ENCODE measurements around the gene JMJD1C.

JMJD1C gene

DNA sequence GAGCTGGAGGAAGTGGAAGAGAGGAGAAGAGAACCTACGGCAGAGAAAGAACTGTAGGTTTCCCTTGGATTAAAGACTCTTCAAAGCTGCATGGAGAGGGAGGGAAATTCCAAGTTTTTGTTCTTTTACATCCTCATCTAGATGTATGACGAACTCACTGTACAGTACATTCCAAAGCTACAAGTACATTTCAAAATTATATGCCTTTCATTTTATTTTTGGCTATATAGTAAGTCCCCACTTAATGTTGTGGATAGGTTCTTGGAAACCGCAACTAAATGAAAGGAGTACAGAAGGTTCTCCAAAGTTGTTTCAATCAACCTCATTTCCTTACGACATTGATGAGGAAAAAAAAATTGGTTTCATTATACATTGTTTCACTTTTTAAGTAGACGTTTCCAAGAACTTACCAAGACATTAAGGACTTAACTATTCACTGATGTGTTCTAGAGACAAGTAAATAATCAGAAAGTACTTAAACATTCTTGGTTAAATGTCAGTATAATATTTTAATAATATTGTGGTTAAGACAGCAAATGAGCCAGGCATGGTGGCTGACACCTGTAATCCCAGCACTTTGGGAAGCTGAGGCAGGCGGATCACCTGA is 16.1 kb upstream of the JMJD1C start:
- DNase-seq (ENCODE audit: low read depth): no peak

DNA sequence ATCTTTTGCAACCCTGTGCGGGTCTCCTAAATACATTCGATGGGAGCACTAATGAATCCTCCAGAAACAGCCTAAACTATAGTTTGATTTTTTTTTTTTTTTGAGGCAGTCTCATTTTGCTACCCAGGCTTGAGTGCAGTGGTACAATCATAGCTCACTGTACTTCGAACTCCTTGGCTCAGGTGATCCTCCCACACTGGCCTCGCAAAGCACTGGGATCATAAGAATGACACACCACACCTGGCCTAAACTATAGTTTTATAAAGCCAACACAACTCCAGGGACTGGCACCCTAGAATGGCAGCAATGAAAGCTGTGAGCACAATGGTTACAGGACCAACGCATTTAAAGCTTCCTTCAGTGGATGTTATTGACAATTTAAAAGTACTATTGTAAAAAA is 14.5 kb upstream of the JMJD1C start:
- no peak for DNase-seq (ENCODE audit: low read depth)

DNA sequence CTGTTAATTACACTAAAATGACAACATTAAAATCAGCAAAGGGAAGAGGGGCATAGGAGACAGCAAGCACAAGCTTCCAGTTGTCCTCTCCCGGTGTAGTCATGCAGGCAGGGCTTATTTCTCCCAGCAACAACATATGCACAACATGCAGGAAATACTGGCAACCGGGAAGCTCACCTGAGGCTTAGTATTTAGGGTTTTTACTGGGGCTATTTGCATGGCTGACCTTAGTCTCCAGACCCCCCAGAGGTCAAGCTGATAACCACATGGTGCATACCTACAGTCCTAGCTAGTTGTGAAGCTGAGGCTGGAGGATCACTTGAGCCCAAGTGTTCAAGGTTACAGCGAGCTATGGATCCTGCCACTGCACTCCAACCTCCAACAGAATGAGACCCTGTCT is 12.8 kb upstream of the JMJD1C start:
- no peak for DNase-seq (ENCODE audit: low read depth)

DNA sequence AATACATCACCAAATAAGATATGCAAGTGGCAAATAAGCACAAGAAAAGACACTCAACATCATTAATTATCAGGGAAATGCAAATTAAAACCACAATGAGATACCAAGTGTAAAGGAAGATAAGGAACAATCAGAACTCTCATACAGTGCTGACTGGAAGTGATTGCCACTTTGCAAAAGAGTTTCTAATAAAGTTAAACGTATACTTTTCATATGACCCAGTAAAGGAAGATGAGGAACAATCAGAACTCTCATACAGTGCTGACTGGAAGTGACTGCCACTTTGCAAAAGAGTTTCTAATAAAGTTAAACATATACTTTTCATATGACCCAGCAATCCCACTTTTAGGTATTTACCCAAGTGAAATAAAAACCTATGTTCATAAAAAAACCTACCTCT is 12.2 kb upstream of the JMJD1C start:
- no peak for DNase-seq (ENCODE audit: low read depth)

DNA sequence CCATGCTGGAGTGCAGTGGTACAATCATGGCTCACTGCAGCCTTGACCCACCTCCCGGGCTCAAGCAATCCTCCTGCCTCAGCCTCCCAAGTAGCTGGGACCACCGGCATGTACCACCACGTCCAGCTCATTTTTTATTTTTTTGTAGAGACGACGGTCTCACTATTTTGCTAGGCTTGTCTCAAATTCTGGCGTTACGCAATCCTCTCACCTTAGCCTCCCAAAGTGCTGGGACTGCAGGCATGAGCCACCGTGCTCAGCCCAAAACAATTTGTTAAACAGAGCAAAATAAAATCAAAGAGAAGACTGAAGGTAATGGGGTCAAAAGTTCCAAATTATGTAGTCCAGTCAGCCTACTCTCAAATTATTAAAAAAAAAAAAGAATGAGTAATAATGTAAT is 8.7 kb upstream of the JMJD1C start:
- no peak for DNase-seq (ENCODE audit: low read depth)

DNA sequence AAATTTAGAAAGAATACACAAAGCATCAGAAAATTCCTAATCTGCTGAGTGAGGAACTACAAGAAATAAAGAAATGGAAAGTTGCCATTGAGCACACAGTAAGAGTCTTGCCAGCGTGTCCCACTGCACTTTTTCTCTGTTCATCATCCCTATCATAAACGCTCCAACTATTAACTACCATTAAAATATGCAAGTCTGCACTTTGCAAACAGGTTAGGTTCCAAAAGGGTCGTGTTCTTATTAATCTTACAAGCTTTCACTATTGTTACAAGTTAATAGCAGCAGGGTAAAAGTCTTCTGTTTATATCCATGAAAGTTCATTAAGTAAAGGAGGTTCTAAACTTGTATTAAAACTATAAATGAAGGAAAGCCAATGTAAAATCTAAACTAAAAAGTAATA is 5.2 kb upstream of the JMJD1C start:
- DNase-seq (ENCODE audit: low read depth): no peak

DNA sequence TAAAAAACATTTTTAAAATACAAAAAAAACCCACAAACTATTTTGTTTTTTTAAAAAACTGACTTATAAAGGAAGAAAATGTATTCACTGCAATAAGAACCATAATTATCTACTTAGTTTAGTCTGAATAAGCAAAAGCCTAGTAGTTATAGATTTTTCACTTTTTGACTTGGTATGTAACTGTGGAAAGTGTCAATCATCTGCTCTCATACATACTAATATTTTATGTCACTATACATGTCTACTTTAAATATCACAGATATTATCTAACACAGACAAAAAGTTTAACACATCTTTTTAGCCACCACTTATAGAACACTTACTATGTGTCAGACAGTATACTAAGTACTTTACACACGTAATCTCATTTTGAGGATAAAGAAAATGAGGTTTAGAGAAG is 3.2 kb upstream of the JMJD1C start:
- no peak for DNase-seq (ENCODE audit: low read depth)

DNA sequence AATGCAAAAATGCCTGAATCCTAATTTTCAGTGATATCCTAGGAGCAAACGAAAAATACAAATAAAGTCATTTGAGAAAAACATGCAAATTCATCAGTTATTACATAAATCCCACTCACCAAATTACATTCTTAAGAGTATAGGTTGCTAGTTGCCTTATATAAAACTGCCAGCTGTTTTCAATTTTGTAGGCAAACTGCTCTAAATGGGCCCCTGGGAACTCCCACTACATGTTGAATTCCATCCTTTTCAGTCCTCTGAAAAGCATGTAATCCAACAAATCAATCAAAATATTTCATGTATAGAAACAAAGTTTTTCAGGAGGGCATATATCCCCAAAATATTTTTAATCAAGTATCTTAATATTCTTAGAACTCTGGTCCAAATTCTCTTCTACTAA is 2.1 kb upstream of the JMJD1C start:
- DNase-seq (ENCODE audit: low read depth): peak; percentile 37

DNA sequence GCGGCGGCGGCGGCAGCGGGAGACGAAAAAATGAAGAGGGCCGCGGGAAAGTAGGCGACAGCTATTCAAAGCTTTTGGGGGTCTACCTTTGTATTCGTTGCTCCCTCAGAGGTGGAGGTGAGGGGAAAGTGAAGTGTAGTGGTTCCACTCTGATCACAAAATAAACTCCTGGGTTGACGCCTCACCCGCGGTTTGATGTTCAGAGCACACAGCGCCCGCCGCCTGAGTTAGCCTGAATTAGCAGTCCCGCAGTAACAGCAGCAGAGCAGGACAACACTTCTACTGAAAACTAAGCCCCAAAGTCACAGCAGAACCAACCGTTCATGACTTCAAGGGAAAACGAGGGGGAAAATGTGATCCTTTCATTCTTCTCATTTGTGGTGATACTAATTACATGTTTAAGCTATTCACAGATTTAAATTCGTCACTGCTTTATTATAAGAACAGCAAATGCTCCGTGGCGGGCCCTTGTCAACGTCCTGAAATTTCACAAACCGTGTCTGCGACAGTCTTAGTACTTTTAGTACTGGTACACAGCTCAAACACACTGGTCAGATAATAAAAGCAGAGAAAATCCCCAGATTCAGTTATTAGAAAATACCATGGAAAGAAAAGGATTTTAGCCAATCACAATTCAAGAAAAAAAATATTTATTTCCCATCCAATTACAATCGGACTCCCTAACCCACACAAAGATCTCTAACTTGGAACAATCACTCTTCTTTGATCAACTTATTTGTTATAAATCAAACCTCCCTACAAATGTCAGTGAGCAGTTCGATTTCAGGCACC is 563 bp upstream of the JMJD1C start:
- peak; percentile 55 for DNase-seq (ENCODE audit: low read depth)

DNA sequence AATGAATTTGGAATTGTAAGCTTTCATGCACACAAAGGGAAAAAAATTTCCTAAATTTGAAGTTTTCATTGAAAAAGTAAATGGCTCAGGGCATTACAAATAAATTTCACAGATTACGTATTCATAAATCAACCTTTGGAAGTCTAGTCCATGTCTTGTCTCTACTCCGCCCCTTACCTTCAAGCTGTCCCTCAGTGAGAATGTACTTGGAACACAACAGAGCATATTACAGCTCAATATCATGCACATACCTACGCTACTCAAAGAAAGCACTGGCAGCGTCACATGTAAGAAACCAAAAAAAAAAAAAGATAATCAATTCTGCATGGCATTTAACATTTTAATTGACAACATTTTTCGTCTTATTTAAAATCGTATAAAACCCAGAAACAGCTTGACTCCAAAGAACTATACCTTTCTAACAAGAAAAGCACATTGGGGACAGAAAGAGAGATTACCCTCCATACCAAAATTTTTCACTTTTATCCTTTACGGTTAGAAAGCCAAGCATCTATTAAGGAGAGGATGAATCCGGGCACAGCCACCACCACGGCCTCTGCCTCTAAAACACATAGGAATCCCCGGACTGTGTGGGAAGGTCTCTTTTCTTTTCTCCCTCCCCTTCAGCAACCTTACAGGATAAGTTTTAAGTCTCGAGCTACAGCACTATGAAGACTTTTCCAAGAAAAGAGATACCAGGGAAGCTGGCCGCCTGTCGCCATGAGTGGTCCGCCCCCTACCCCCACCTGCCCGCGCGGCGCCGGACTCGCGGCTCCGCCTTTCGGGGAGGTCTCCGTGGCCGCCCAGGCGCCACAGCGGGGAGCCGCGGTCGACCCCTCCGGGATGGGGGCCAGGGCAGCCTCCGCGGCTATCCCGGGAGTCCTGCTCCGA is 1.1 kb downstream of the JMJD1C start:
- peak; percentile 18 for DNase-seq (ENCODE audit: low read depth)

DNA sequence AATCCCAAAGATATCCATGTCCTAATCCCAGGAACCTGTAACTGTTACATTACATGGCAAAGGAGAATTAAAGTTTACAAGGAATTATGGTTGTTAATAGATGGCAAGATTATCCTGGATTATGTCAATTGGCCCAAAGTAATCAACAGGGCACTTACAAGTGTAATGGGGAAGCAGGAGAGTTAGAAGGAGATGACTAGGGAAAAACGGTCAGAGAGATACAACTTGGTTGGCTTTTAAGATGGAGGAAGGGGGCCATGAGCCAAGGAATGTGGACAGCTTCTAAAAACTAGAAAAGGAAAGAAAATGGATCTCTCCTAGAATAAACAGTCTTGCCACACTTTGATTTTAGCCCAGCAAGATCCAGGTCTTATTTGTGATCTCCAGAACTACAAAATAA is 3.3 kb downstream of the JMJD1C start:
- DNase-seq (ENCODE audit: low read depth): no peak

DNA sequence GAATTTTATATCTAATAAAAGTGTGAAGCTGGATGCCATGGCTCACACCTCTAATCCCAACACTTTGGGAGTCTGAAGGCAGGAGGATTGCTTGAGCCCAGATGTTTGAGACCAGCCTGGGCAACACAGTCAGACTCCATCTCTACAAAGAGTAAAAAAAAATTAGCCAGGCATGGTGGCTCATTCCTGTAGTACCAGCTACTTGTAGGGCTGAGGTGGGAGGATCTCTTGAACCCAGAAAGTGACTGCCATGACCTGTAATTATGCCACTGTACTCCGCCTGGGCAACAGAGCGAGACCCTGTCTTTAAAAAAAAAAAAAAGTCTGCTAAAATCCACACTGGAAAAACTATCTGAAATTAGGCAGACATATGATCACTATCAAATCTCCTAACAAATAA is 7.6 kb downstream of the JMJD1C start:
- DNase-seq (ENCODE audit: low read depth): no peak

DNA sequence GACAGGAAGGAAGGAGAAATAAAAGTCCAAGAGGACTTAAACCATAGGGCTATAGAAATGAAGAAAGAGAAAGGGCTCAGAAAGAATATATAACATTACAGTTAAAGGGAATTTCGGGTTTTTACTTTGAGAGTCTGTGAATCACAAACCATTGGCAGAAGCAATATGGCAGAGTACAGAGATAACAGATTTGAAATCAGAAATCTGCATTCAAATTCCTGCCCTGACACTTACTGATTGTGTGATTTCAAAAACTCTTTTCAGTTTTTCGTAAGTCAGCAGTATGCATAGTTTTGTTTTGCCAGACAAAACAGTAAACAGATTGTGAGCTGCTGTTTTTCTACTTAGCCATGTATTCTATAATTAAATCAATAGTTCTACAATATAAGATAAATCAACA is 8.2 kb downstream of the JMJD1C start:
- DNase-seq (ENCODE audit: low read depth): no peak

DNA sequence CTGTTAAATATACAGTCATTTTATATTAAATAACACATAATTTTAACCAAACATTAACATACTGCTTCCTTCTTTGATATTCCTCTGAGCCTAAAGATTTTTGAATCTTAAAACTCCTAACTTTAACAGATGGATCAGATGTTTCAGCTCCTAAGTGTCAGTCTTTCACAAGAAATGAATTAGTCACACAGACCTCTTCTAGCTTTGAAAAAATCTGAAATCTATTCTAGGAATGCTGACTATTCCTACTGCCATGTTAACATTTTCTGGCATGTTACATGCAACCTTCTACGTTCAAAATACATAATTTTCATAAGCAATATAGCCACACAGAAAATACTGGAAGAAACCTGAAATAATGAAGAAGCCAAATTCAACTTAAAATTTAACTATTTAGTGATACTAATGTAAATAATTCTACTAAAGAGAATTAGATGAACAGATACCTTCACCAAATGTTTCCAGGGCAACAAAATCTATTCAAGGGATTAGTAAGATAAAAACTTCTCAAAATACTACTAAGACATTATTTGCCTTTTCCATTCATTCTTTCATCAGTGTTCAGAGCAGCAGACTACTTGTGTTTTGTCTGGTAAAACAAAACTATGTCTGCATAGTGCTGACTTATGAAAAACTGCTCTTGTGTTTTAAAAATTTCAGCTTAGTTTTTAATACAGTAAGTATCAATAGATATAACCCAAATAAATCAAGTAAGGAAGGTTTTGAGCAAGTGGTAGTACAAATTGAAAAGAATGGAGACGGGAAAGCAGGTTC is 9.2 kb downstream of the JMJD1C start:
- peak; percentile 64 for DNase-seq (ENCODE audit: low read depth)

DNA sequence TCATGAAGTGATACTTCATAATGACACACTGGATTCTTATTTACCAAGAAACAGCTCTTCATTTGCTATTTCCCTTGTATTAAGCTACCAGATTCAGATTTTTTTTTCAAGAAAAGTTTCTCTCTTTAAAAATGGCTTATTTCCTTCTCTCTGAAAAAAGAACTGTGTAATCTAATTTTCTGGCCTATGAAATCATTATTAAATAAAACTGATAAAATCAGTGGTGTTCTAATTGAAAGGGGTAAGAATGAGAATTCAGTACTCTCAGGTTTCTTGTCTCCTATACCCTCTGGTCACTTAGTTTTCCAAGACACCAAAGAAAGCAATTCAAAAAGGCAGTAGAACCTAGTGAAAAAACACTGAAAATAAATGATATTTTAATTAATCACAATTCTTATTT is 10.3 kb downstream of the JMJD1C start:
- DNase-seq (ENCODE audit: low read depth): no peak

DNA sequence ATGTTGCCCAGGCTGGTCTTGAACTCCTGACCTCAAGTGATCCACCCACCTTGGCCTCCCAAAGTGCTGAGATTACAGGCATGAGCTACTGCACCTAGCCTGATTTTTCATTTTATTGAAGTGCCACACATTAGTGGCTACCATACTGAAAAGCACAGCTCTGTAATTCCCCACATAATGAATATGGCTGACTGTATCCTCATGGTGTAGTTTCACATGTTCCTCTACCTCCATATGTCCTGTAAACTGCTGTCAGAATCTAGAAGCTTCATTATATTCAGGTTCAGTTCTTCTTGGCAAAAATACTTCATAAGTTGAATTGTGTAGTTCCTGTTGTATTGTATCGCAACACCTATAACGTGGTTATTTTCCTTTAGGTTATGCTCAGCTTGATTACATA is 11.1 kb downstream of the JMJD1C start:
- no peak for DNase-seq (ENCODE audit: low read depth)

DNA sequence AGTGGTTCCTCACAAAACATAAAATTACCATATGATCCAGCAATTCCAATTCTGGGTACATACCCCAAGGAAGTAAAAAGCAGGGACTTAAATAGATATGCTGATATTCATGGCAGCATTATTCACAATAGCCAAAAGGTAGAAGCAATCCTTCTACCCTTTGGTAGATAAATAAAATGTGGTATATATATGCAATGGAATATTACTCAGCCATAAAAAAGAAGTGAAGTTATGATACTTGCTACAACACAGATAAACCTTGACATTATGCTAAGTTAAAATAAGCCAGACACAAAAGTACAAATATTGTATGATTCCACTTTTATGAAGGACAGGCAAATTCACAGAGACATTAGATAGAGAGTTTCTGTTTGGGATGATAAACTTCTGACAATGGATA is 13.3 kb downstream of the JMJD1C start:
- DNase-seq (ENCODE audit: low read depth): no peak

DNA sequence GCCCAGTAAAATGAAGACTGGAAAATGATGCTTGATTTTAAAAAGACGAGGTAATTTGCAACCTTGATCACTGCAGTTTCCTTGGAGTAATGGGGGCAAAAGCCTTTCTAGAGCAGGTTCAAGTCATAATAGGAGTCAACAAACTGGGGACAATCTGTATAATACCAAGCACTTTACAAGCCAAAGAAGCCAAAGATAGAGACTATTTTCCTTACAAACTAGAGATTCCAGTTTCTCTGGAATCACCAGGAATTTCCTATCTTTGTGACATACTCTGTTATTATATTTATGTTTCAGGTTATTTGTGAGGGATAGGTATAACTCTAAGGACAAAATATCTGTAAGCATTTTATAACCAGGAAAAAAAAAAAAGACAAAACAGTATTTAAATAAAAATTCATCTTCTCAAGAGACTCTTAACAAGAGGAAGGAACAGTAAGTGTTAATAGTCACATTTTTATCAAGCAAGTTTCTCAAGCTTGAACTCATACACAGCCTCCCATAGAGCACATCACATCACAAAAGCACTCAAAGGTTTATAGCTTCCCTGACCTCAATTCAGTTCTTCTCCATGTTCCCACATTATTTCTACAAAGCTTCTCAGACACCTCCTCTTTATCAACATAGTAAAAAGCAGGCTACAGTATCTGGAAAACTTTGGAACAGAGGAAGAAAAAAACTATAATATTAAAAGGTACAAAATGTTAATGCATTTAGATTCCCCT is 18.9 kb downstream of the JMJD1C start:
- DNase-seq (ENCODE audit: low read depth): no peak

DNA sequence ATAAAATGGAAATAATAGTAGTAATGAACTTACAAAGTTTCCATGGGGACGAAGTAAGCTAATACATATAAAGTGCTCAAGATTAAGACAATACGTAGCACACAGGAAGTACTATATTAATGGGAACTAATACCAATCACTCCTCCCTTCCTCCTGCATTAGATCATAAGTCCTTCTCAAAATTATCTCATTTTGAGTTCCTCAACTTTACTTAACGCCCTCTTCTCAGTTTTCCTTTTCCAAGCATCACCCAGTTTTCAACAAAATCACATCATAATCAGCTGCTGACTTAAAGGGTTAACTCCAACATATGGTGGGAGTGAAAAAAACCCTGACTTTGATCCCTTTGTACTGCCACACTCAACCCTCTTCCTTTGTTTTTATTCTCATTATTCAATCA is 24.4 kb downstream of the JMJD1C start:
- DNase-seq (ENCODE audit: low read depth): no peak

DNA sequence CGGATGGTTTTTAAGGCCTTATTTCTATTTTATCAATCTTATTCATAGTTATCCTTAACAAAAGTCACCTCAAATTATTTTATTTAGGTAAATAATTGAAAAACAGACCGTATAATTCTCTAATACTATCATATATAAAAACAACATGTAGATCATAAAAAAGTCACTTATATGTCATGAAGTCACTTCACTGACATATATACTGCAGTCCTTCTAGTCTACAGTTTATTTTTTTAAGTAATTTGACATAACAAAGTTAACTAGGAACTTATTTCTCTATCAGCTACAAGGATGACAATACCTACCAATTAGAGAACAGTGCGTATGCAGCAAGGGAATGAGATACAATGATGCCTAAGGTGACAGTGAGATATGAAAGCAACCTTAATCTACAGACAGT is 26.2 kb downstream of the JMJD1C start:
- DNase-seq (ENCODE audit: low read depth): no peak
